Choroid plexus epithelial cell (primary cell): ENCODE data around the gene AKAP10.
"Not testable (repeated sequence)": the region's sequence is repeated elsewhere in the genome, so short reads cannot be mapped to it uniquely, and the experiment has no call there.

ENCODE experiments used
- DNase-seq: peaks from one replicate; pipeline ENCODE4 v3.0.0-alpha.2; 2010; ENCODE audit warnings: low read depth
- H3K4me3 ChIP-seq: 2 replicates; pipeline ENCODE4 v1.5.1; 2011; ENCODE audit warnings: low read depth, mild to moderate bottlenecking, control low read depth, low read length, moderate library complexity
- TF ChIP-seq, protein P1 (sequence below): conservative IDR thresholded peaks from 2 replicates; pipeline ENCODE4 v1.5.1; 2011; ENCODE audit warnings: low read depth, mild to moderate bottlenecking, control low read depth, inconsistent platforms, low read length, moderate library complexity

Gene AKAP10

DNA sequence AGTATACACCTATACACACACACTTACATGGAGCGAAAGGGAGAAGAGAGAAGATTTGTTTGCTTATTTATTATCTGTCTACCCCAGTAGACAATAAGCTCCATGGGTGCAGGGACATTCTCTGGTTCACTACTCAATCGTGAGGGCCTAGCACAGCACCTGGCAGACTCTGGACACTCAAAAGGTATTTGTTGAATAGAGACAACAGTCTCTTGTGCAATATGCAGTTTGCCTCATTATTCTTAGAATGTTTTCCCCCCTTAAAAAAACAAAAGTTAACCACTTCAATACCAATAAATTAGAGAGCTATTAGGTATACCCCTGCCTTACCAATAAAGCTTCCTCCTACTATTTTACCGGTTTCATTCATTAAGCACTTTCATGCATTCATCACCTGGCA lies 2.0 kb downstream of the AKAP10 start:
- TF ChIP-seq, protein P1, sequence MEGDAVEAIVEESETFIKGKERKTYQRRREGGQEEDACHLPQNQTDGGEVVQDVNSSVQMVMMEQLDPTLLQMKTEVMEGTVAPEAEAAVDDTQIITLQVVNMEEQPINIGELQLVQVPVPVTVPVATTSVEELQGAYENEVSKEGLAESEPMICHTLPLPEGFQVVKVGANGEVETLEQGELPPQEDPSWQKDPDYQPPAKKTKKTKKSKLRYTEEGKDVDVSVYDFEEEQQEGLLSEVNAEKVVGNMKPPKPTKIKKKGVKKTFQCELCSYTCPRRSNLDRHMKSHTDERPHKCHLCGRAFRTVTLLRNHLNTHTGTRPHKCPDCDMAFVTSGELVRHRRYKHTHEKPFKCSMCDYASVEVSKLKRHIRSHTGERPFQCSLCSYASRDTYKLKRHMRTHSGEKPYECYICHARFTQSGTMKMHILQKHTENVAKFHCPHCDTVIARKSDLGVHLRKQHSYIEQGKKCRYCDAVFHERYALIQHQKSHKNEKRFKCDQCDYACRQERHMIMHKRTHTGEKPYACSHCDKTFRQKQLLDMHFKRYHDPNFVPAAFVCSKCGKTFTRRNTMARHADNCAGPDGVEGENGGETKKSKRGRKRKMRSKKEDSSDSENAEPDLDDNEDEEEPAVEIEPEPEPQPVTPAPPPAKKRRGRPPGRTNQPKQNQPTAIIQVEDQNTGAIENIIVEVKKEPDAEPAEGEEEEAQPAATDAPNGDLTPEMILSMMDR: no peak
- H3K4me3 ChIP-seq: no peak overlapping the region
- DNase-seq: no peak

DNA sequence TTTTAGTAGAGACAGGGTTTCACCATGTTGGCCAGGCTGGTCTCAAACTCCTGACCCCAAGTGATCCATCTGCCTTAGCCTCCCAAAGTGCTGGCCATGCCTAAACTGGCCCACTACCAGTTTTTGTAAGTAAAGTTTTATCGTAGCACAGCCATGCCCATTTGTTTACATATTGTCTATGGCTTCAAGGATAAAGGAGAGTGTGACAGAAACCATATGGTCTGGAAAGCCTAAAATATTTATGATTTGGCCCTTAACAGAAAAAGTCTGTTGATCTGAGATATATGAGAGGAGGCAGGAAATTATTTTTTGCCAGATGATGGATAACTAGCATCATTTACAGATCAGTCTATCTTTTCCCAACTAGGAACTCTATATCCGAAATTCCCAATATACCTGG lies 4.5 kb downstream of the AKAP10 start:
- DNase-seq: no peak
- no peak overlapping the region for H3K4me3 ChIP-seq
- TF ChIP-seq, protein P1: no peak

DNA sequence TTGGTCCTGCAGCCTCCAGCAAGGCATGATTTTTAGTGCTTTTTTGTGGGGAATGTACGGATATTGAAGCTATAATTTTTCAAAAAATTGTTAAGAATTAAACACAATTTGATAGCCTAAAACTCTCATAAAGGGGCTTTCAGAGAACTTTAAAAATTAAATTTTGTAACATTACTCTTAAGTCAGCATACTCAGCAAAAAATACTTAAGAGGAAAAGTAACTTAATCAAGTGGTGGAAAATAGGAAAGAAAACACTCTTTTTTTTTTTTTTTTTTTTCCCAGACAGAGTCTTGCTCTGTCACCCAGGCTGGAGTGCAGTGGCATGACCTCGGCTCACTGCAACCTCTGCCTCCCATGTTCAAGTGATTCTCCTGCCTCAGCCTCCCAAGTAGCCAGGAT lies 14.7 kb downstream of the AKAP10 start:
- H3K4me3 ChIP-seq, DNase-seq: not testable (repeated sequence)

DNA sequence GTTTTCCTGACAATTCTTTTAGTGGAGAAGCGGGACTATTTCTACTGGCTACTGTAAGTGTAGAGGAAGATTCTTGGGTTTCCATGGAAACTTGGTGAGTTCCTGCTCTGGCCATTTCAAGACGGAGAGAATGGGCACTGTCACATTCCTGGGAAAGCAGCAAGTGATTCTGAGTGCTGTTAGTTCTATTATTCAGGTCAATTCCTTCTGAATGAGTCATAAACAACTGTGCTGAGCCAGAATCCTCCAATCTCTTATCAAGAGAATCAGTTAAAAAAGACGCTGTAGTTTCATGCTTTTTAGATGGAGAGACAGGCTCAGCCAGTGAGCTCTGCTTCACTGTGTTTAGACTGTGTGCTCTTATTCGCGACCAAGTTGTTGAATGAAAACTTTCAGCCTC lies 19.6 kb downstream of the AKAP10 start:
- no peak overlapping the region for H3K4me3 ChIP-seq
- peak; percentile 96 for DNase-seq
- TF ChIP-seq, protein P1: no peak

DNA sequence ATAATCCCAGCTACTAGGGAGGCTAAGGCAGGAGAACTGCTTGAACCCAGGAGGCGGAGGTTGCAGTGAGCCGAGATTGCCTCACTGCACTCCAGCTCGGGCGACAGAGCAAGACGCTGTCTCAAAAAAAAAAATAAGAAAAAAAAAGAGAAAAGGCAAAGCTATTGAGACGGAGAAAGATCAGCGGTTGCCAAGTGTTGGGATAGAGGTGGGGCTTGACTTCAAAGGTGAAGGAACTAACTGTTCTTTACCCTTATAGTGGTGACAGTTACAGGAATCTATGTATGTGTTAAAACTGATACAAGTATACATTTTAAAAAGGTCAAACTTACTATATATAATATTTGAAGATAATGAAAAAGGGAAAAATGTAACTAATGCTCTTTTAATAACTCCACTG lies 22.5 kb downstream of the AKAP10 start:
- DNase-seq: no peak
- no peak overlapping the region for H3K4me3 ChIP-seq
- TF ChIP-seq, protein P1: no peak

DNA sequence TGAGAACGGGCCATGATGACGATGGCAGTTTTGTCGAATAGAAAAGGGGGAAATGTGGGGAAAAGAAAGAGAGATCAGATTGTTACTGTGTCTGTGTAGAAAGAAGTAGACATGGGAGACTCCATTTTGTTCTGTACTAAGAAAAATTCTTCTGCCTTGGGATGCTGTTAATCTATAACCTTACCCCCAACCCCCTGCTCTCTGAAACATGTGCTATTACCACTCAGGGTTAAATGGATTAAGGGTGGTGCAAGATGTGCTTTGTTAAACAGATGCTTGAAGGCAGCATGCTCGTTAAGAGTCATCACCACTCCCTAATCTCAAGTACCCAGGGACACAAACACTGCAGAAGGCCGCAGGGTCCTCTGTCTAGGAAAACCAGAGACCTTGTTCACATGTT lies 26.2 kb downstream of the AKAP10 start:
- not testable (repeated sequence) for DNase-seq, H3K4me3 ChIP-seq

DNA sequence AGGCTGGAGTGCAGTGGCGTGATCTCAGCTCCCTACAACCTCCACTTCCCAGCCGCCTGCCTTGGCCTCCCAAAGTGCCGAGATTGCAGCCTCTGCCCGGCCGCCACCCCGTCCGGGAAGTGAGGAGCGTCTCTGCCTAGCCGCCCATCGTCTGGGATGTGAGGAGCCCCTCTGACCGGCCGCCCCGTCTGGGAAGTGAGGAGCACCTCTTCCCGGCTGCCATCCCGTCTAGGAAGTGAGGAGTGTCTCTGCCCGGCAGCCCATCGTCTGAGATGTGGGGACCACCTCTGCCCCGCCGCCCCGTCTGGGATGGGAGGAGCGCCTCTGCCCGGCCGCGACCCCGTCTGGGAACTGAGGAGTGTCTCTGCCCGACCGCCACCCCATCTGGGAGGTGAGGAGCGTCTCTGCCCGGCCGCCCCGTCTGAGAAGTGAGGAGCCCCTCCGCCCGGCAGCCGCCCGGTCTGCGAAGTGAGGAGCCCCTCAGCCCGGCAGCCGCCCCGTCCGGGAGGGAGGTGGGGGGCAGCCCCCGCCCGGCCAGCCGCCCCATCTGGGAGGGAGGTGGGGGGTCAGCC lies 26.9 kb downstream of the AKAP10 start:
- not testable (repeated sequence) for DNase-seq, H3K4me3 ChIP-seq

DNA sequence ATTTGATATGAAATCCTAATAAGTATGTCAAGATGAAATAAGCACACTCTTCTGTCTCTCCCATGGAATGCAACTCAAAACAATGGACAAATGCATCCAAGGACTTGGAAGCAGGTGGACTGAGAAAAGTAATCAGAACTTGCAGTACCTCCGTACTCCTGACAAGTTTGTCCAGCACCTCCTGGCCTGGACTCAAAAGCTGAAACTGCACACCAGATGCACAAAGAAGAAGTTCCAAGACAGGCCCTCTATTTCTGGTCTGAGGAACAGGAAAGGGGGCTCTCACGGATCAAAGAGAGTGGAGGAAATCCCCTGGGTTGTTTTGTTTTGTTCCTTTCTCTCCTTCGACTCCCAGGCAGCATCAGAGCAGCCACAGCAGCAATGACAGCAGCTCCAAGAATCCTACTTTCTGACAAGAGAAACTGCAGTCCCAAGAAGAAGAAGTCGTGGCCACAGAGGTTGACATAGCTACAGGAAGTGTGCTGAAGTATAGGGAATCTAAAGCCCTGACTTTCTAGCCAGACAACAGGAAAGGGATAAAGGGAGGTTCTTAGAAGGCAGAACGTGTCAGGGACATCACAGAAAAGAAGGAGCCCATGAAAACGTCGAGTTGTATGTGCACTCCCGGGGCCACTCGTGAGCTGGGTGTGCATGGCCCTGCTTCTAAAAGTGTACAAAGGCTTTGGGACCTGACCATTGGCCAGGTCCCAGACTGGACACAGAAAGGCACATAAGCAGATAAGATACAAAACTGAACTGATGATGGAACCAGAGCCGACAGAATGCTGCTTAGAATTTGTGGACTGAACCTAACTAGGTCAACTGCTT lies 29.3 kb downstream of the AKAP10 start:
- no peak overlapping the region for H3K4me3 ChIP-seq
- TF ChIP-seq, protein P1: peak; percentile 18
- peak; percentile 38 for DNase-seq
